ENCODE measurements around the gene HOXA10.

HOXA10 gene

GRCh38 chr7:27130540-27131389 lies 43.4 kb downstream of the HOXA10 start, which contains the start of gene HOXA4:
Gene HOXA4 (minus strand): TSS chr7:27130757. CDS start chr7:27130733, 24 bp downstream.
- DNase-seq (ENCODE audit: low read depth in 2 of 2) = peak; percentile 45 to 56

GRCh38 chr7:27129729-27130539 lies 44.2 kb downstream of the HOXA10 start:
- DNase-seq (ENCODE audit: low read depth in 2 of 2) = no peak

GRCh38 chr7:27128776-27129728 lies 45.1 kb downstream of the HOXA10 start:
- no peak for DNase-seq (ENCODE audit: low read depth in 2 of 2)

- no peak for DNase-seq (ENCODE audit: low read depth in 2 of 2)
Measured at GRCh38 chr7:27128034-27128433, 46.1 kb downstream of the HOXA10 start.

- no peak for DNase-seq (ENCODE audit: low read depth in 2 of 2)
Measured at GRCh38 chr7:27126596-27127327, 47.4 kb downstream of the HOXA10 start.

- no peak for DNase-seq (ENCODE audit: low read depth in 2 of 2)
Measured at GRCh38 chr7:27125986-27126394, 48.1 kb downstream of the HOXA10 start.

GRCh38 chr7:27124902-27125689 lies 49.0 kb downstream of the HOXA10 start:
- DNase-seq (ENCODE audit: low read depth in 2 of 2) = no peak

- no peak for DNase-seq (ENCODE audit: low read depth in 2 of 2)
Measured at GRCh38 chr7:27124096-27124901, 49.8 kb downstream of the HOXA10 start.

GRCh38 chr7:27123477-27124053 lies 50.6 kb downstream of the HOXA10 start:
- DNase-seq (ENCODE audit: low read depth in 2 of 2) = no peak

- no peak for DNase-seq (ENCODE audit: low read depth in 2 of 2)
Measured at GRCh38 chr7:27123007-27123476, 51.1 kb downstream of the HOXA10 start.

- no peak for DNase-seq (ENCODE audit: low read depth in 2 of 2)
Measured at GRCh38 chr7:27122077-27122910, 51.8 kb downstream of the HOXA10 start.

- no peak for DNase-seq (ENCODE audit: low read depth in 2 of 2)
Measured at GRCh38 chr7:27121684-27122076, 52.4 kb downstream of the HOXA10 start.

Measured in stimulated activated CD8-positive, alpha-beta memory T cell treated with anti-CD3 and anti-CD28 coated beads, Interleukin-2, amount 100 ng/mL, for 1 hour (primary cell).